GM21390 (cell line): ENCODE data around the gene POLRMT.
A peak's percentile ranks its signal among the peaks of the same experiment; 100 is the strongest.

ENCODE experiments used
- ATAC-seq: cut with Tn5 transposase; IDR thresholded peaks from one replicate; pipeline ENCODE4 v1.9.1; 2021; ENCODE audit not compliant: unreplicated experiment

POLRMT gene

GRCh38 chr19:581399-582111 lies 51.8 kb downstream of the POLRMT start:
- no peak for ATAC-seq

DNA sequence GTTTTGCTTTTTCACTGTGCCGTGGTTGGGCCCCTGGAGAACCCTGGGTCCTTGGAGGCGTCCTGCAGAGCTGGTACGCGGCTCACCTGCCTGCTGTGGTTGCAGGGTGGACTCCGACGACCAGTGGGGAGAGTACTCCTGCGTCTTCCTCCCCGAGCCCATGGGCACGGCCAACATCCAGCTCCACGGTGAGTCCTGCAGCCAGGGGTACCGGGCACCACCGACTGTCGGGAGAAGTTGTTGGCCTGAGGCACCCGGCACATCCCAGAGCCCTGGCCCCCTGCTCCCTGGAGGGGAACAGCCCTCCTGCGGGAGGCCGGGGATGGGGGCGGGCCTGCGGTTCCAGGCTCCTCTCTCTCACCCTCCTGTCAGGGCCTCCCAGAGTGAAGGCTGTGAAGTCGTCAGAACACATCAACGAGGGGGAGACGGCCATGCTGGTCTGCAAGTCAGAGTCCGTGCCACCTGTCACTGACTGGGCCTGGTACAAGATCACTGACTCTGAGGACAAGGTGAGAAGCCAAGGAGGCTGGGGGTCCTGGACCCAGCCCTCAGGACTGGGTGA lies 53.0 kb downstream of the POLRMT start:
- no peak for ATAC-seq

DNA sequence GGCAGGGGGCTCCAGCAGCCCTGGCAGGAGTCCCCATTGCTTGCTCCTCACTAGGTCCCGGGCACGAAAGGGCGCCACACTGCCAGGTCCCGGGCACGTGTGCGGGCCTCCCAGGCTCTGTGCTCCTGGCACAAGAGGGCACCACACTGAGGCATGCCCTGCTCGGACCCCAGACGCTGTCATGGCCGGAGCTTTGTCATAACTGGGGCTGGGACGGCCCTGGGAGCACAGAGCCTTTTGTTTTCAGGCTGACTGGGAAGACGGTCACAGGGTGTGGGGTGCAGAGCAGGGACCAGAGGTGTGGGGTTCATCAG lies 53.5 kb downstream of the POLRMT start:
- no peak for ATAC-seq

DNA sequence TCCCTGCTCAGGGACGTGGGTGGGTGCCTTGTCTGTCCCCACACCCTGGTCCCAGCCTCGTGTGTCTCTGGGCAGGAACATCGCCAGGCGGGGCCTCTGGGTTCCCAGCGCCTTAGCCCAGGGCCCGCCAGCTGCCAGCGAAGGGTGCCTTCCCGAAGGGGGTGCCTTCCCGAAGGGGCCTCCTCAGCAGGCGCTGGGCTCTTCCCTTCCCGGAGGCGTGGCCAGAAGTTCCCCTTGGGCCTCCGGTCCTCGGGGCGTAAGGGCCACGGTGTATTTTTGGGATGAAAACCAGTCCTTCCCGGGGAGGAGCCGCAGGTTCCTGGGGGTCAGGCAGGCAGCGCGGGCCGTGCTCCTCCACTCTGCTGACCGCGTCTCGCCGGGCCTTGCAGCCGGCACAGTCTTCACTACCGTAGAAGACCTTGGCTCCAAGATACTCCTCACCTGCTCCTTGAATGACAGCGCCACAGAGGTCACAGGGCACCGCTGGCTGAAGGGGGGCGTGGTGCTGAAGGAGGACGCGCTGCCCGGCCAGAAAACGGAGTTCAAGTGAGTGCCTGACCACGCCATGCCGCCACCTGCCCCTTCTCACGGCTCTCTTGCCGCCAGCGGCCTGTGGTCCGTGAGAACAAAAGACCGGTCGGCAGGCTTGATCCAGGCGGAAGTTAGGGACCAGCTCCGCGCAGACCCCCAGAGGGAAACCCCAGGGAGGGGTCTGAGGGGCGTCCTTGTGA lies 54.1 kb downstream of the POLRMT start:
- no peak for ATAC-seq

GRCh38 chr19:577439-578392 lies 55.6 kb downstream of the POLRMT start:
- no peak for ATAC-seq

- no peak for ATAC-seq
Observed at GRCh38 chr19:576768-577438, 56.4 kb downstream of the POLRMT start.

DNA sequence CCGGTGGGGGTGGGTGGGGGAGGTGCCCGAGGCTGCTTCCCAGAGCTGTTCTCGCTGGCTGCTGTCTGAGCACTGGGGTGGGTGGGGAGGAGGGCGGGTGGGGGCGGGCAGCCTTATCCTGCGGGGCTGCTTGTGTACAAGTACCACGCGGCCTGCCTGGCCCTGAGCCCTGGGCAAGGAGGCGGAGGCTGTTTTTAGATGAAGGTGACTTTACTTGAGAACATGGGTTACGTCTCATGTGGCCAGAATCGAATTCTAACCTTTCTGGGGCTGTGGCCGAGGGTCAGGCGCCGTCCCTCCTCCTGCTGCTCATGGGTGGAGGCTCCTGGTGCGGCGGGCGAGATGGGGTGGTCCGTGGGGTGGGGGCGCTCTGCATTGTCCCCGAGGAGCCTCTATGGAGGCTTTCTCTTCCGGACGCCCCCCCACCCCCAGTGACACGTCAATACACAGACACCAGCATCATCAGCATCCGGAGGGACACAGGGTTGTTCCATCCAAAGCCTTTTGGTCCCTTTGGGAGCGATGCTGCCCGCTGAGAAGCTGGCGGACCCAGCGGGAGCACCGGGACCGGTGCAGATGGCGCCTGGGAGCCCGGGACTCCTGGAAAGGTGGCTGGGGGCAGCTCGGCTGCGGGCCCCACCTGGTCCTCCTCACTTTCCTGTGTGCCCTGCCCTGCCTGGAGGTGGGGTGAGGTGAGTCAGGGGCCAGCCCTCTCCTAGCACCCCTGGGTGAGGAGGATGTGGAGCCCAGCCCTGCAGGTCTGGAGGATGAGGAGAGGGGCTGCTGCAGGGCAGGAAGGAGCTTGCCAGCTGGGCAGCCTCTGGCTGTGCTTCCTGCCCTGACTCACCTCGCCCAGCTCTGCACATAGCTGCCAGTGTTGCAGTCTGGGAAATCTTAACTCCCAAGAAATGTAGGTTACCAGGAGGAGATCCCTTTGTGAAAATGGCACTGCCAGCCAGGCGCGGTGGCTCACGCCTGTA lies 57.5 kb downstream of the POLRMT start:
- no peak for ATAC-seq

GRCh38 chr19:574658-575526 lies 58.4 kb downstream of the POLRMT start:
- no peak for ATAC-seq

DNA sequence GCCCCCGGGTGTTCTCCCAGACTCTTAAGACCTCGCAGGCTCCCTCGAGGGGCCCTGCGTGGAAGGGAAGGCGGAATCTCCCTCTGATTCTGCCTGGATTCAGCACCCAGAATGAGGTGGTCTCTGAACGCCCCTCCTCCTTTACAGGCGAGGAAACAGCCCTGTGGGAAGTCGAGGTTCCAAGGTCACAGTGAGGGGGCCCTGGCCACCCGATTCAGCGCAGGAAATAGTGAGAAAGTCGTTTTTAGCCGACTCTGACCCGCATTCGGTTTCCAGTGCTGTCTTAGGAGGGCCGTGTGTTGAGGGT lies 59.9 kb downstream of the POLRMT start:
- ATAC-seq = no peak

DNA sequence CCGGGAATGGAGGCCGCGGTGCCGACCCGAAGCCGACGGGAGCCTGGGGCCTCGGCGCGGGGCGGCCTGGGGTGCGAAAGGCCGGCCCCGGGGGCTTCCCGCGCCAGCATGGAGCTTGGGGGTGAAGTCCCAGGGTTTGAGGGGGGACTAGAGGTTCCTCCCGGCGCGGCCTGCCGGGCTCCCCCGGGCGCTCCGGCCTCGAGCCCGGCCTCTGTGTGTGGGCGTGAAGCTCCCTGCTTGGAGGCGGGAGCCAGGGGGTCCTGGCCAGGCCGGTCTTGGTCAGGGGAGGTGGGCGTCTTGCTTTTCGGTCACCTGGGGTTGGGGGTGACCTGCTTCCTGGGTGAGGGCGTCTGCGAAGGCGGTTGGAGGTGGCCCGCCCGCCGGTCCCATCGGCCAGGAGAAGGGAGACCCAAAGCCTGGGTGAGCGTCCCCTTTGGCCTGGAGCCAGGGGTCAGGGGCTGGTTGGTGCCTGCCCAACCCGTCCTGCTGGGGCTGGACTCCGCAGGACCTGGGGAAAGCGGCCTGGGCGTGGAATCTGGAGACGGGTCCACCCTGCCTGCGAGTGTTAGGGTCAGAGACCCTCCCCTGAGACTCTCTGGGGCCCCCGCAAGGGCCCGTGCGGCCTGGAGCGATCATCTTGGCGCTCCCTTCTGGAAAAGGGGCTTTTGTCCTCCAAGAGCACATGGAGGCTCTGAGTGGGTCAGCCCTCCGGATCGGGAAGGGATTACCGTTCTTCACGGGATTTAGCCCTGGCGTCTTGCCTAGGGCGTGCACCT lies 60.4 kb downstream of the POLRMT start:
- ATAC-seq = peak; percentile 23

- peak; percentile 60 for ATAC-seq
Observed at GRCh38 chr19:572140-572742, 61.1 kb downstream of the POLRMT start, which contains the start of gene BSG. BSG (plus strand) TSS chr19:572596; CDS start chr19:572635, 39 bp downstream.

DNA sequence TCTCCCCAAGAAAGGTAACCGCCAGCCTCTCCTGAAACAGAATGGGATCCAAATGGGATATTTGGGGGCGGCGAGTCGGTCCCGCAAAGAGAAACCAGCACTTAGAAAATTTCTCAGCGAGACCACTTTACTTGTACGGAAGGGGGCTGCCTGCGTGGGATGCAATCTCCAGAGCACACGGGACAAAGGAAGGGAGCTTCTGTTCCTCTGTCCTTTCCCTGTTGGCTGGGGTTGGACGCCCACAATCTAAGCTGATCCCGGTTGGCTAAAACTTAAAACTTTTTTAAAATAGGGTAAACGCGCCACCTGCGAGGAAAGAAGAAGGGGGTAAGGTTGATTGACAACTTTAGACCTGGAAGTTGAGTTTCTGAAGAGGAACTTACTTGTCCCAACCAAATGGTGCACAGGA lies 61.8 kb downstream of the POLRMT start:
- peak; percentile 4 for ATAC-seq

GRCh38 chr19:570937-571565 lies 62.3 kb downstream of the POLRMT start:
- no peak for ATAC-seq

DNA sequence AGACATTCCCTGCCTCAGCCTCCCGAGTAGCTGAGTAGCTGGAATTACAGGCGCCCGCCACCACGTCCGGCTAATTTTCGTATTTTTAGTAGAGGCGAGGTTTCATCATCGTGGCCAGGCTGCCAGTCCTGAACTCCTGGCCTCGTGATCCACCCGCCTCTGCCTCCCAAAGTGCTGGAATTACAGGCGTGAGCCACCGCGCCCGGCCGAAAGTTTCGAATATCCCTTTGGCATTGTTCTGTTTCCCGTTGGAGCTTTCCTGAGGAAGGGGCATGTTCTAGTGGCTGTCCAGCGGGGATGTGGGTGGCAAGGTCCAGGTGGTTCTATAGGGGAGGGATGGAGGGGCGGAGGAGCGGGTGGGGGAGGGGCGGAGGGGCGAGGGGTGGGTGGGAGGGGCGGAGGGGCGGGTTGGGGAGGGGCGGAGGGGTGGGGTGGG lies 63.1 kb downstream of the POLRMT start:
- no peak for ATAC-seq

- no peak for ATAC-seq
Observed at GRCh38 chr19:567296-567900, 65.9 kb downstream of the POLRMT start.
